ENCODE results near the gene E2F2.

The E2F2 gene

GRCh38 chr1:23548704-23549143 lies 17.7 kb upstream of the E2F2 start:
- TF ChIP-seq, protein P1, sequence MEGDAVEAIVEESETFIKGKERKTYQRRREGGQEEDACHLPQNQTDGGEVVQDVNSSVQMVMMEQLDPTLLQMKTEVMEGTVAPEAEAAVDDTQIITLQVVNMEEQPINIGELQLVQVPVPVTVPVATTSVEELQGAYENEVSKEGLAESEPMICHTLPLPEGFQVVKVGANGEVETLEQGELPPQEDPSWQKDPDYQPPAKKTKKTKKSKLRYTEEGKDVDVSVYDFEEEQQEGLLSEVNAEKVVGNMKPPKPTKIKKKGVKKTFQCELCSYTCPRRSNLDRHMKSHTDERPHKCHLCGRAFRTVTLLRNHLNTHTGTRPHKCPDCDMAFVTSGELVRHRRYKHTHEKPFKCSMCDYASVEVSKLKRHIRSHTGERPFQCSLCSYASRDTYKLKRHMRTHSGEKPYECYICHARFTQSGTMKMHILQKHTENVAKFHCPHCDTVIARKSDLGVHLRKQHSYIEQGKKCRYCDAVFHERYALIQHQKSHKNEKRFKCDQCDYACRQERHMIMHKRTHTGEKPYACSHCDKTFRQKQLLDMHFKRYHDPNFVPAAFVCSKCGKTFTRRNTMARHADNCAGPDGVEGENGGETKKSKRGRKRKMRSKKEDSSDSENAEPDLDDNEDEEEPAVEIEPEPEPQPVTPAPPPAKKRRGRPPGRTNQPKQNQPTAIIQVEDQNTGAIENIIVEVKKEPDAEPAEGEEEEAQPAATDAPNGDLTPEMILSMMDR (IDR thresholded peaks at IDR 0.05), result no peak
- H3K9me3 ChIP-seq (ENCODE audit: control insufficient read depth, low read length), result no peaks in the 10 kb centered on the region
- no peaks in the 10 kb centered on the region for H3K36me3 ChIP-seq (ENCODE audit: control insufficient read depth, insufficient read depth, low read length)
- no peaks in the 10 kb centered on the region for H3K79me2 ChIP-seq
- no peak overlapping the region for H3K9ac ChIP-seq
- no peak overlapping the region for H3K4me2 ChIP-seq (ENCODE audit: low read length)
- no peak overlapping the region for H3K27ac ChIP-seq
- H3K4me1 ChIP-seq, result no peaks in the 10 kb centered on the region
- no peaks in the 10 kb centered on the region for H3K27me3 ChIP-seq (ENCODE audit: control insufficient read depth, insufficient read depth, low read length)
- H3K4me3 ChIP-seq (ENCODE audit: low read depth, low read length), result no peak overlapping the region
- H2AFZ ChIP-seq, result no peak overlapping the region

GRCh38 chr1:23546897-23547584 lies 16.0 kb upstream of the E2F2 start:
- H3K4me3 ChIP-seq (ENCODE audit: low read depth, low read length), result no peak overlapping the region
- TF ChIP-seq, protein P1 (IDR thresholded peaks at IDR 0.05), result no peak
- H3K9me3 ChIP-seq (ENCODE audit: control insufficient read depth, low read length), result no peaks in the 10 kb centered on the region
- no peak overlapping the region for H3K27ac ChIP-seq
- H3K9ac ChIP-seq, result no peak overlapping the region
- no peak overlapping the region for H2AFZ ChIP-seq
- H3K4me2 ChIP-seq (ENCODE audit: low read length), result no peak overlapping the region
- no peaks in the 10 kb centered on the region for H3K4me1 ChIP-seq
- no peaks in the 10 kb centered on the region for H3K27me3 ChIP-seq (ENCODE audit: control insufficient read depth, insufficient read depth, low read length)
- H3K36me3 ChIP-seq (ENCODE audit: control insufficient read depth, insufficient read depth, low read length), result no peaks in the 10 kb centered on the region
- no peaks in the 10 kb centered on the region for H3K79me2 ChIP-seq

DNA sequence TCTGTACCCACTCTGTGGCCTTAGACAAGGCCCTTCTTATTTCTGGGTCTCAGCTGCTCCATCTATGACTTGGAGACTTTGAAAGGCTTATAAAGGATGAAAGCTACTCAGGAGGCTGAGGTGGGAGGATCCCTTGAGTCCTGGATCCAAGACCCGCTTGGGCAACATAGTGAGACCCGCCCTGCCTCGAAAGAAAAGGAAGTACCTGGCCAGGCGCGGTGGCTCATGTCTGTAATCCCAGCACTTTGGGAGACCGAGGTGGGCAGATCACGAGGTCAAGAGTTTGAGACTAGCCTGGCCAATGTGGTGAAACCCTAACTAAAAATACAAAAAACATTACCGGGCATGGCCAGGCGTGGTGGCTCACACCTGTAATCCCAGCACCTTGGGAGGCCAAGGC lies 14.8 kb upstream of the E2F2 start:
- no peak overlapping the region for H3K27ac ChIP-seq
- TF ChIP-seq, protein P1 (IDR thresholded peaks at IDR 0.05), result no peak
- H3K27me3 ChIP-seq (ENCODE audit: control insufficient read depth, insufficient read depth, low read length), result no peaks in the 10 kb centered on the region
- no peaks in the 10 kb centered on the region for H3K4me1 ChIP-seq
- H3K79me2 ChIP-seq, result no peaks in the 10 kb centered on the region
- no peaks in the 10 kb centered on the region for H3K36me3 ChIP-seq (ENCODE audit: control insufficient read depth, insufficient read depth, low read length)
- no peak overlapping the region for H3K4me3 ChIP-seq (ENCODE audit: low read depth, low read length)
- H3K9ac ChIP-seq, result no peak overlapping the region
- H3K9me3 ChIP-seq (ENCODE audit: control insufficient read depth, low read length), result no peaks in the 10 kb centered on the region
- no peak overlapping the region for H2AFZ ChIP-seq
- H3K4me2 ChIP-seq (ENCODE audit: low read length), result no peak overlapping the region

DNA sequence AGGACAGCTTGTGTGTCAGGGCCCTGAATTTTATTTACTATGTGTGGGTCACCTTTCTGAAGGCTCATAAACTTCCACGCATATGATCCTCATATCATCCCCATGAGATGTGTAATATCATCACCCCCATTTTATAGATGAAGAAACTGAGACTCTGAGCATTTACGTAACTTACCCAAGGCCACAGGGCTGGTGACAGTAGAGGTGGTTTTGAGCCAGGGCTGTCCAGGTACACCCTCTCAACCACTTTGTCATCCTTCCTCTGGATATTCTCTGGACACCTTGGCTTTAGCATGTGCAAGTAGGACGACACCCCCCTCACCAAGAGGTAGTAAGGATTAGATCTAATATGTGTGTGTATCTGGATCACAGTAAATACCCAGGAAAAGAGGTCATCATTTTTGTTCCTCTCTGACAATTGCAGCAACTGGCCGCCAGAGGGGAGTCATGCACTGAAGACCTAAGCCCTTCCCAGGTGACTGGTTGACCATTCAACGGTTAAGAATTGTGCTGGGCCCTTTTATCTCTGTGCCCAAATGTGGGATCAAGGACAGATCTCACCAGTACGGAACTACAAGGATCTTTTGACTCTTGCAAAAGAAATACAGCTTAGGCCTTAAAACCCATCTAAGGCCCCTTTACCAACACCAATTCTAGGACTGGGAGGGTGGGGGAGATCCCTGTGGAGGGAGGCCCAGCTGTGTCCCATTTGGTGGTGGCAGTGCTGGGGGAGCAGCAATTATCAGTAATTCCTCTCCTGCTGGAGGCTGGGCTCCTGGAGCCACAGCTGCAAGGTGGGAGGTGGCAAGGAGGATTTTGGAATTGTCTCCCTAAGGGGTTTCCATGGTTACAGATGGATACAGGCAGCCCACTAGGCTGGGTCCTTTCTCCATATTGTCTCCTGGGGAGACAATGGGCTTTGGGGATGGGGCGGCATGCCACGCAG lies 13.7 kb upstream of the E2F2 start:
- no peak overlapping the region for H3K4me2 ChIP-seq (ENCODE audit: low read length)
- H3K27ac ChIP-seq, result no peak overlapping the region
- TF ChIP-seq, protein P1 (IDR thresholded peaks at IDR 0.05), result peak; percentile 85
- H2AFZ ChIP-seq, result no peak overlapping the region
- no peaks in the 10 kb centered on the region for H3K27me3 ChIP-seq (ENCODE audit: control insufficient read depth, insufficient read depth, low read length)
- H3K4me3 ChIP-seq (ENCODE audit: low read depth, low read length), result no peak overlapping the region
- no peaks in the 10 kb centered on the region for H3K79me2 ChIP-seq
- no peaks in the 10 kb centered on the region for H3K36me3 ChIP-seq (ENCODE audit: control insufficient read depth, insufficient read depth, low read length)
- no peaks in the 10 kb centered on the region for H3K9me3 ChIP-seq (ENCODE audit: control insufficient read depth, low read length)
- no peaks in the 10 kb centered on the region for H3K4me1 ChIP-seq
- no peak overlapping the region for H3K9ac ChIP-seq
